Putamen (tissue), 1 donor: Measurements from ENCODE around the gene LINGO3.
A peak's percentile ranks its signal among the peaks of the same experiment; 100 is the strongest.

Experiments
- DNase-seq: peaks from one replicate; pipeline ENCODE4 v3.0.0-alpha.2; 2016; ENCODE audit warnings: low spot score

Gene LINGO3

GRCh38 chr19:2339644-2340310 lies 31.8 kb upstream of the LINGO3 start:
- no peak for DNase-seq

- DNase-seq: no peak
Measured at GRCh38 chr19:2338751-2339643, 31.0 kb upstream of the LINGO3 start.

DNA sequence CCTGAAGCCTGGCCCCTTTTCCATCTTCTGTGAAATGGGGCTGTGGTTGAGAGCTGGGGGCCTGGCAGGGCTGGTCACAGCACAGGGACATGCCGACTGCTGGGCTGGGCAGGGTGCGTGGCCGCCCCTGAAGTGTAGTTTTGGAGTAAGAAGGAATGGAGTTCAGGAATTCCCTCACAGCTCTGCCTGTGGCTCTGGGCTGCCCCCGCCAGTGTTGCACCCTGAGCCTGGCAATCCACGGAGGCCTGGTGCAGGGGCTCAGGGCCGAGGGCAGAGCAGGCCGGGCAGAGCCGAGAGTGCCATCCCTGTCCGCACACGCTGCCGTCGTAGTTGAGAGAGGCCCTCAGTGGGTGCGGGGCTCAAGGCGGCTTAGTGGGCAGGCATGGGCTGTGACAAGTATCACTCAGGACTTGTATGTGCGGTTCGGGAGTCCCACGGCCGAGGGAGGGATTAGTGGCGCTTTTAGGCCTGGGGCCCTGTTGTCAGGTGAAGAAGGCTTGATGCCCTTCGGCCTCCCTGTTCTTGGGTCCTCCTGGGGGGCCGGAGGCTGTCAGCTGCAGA lies 30.2 kb upstream of the LINGO3 start:
- DNase-seq: no peak

- DNase-seq: peak; percentile 65
Measured at GRCh38 chr19:2337329-2337707, 29.4 kb upstream of the LINGO3 start.

DNA sequence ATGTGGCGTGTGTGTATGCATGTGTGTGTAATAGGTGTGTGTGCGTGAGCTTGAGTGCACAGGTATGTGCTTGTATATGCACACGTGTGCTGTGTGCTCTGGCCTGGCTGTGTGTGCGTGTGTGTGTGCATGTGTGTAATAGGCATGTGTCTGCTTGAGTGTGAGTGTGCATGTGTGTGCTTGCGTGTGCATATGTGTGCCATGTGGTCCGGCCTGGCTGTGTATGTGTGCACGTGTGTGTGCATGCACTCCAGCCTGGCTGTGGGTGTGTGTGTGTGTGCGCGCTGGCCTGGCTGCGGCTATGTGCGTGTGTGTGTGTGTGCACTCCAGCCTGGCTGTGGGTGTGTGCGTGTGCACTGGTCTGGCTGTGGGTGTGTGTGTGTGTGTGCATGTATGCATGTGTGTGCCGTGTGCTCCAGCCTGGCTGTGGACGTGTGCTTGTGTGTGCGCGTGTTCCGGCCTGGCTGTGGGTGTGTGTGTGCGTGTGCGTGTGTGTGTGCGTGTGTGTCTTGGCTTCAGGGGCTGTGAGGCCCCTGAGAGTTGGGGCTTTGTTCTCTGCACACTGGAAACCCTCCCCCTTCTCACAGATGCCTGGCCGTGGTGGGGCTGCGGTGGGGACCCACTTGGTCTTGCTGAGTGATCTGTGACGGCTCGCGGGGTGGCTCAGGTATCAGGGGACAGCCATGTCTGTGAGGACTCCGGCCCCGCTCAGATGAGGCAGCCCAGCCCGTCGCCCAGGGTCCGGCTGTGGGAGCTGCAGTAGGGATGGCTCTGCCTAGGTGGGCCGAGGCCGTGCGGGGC lies 28.8 kb upstream of the LINGO3 start:
- no peak for DNase-seq

DNA sequence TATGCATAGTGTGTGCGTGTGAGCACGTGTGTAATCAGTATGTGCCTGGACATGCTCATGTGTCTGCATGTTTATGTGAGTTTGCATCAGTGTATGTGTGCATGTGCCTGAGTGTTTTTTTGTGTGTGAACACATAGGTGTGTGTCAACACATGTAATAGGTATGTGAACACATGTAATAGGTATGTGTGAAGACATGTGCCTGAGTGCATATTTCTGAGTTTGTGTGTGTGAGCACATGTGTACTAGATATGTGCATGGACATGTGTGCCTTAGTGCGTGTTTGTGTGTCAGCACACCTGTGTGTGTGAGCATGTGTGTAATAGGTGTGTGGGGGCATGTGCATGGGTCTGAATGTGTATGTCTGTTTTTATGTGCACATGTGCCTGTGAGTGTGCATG lies 27.9 kb upstream of the LINGO3 start:
- DNase-seq: no peak

GRCh38 chr19:2334986-2335846 lies 27.3 kb upstream of the LINGO3 start:
- DNase-seq: no peak

DNA sequence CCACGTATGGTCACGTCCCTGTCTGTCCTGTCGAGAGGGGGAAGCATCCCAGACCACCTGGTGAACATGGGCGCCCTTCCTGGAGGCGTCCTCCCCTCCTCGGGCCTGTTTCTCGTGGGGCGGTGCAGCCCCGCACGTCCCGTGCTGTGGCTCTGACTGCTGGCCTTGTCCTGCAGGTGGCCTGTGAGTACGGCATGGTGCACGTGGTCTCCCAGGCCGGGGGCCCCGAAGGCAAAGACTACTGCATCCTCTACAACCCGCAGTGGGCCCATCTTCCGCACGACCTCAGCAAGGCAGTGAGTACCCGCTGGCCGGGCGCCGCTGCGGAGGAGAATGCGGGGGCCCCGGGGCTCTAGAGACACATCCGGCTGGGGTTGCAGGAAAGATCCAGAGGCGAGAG lies 26.5 kb upstream of the LINGO3 start:
- DNase-seq: no peak

DNA sequence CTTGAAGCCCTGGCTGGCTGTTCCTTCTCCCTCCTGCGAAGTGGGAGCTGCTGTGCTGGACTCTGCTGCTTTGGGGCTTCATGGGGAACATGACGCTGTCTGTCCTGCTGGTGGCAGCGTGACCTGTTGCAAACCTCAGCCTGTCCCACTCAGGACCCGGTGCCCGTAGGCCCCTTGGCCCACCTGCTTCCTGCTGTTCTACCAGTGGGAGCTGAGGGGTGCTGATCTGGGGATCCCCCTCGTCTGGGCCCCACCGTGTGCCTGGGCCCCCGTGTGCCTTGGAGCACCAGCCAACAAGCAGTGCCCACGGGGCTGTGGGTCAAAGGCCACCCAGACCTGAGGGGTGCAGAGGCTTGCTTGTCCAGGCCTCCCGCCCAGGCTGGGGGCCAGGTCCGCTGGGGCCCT lies 25.9 kb upstream of the LINGO3 start:
- DNase-seq: no peak

DNA sequence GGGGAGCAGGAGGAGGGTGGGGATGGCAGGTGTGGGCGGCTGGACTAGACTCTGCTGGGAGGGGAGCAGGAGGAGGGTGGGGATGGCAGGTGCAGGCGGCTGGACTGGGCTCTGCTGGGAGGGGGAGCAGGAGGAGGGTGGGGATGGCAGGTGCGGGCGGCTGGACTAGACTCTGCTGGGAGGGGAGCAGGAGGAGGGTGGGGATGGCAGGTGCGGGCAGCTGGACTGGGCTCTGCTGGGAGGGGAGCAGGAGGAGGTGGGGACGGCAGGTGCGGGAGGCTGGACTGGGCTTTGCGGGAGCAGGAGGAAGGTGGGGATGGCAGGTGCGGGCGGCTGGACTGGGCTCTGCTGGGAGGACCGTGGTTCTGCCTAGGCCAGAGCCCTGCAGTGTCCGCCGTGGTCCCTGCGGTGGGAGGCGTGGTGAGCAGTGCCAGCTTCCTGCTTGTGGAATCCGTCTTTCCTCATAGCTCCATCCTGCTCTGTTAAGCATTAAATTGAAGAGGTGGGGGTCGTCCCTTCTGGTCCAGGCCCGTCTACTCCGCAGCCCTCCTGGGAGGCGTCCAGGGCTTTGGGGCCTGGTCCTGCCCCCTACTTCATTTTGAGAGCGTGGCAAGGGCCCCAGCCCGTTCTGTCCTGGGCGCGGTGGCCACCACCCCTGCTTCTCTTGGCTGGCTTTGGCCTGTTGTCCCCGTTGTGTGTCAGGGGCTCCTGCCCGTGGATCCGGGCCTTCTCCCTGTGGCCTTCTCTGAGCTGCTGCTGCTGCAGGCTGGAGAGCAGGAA lies 25.3 kb upstream of the LINGO3 start:
- no peak for DNase-seq

GRCh38 chr19:2332341-2333026 lies 24.5 kb upstream of the LINGO3 start:
- DNase-seq: no peak

- peak; percentile 67 for DNase-seq
Measured at GRCh38 chr19:2331601-2332246, 23.8 kb upstream of the LINGO3 start.

GRCh38 chr19:2330632-2331284 lies 22.8 kb upstream of the LINGO3 start:
- no peak for DNase-seq

GRCh38 chr19:2330255-2330631 lies 22.3 kb upstream of the LINGO3 start:
- no peak for DNase-seq

DNA sequence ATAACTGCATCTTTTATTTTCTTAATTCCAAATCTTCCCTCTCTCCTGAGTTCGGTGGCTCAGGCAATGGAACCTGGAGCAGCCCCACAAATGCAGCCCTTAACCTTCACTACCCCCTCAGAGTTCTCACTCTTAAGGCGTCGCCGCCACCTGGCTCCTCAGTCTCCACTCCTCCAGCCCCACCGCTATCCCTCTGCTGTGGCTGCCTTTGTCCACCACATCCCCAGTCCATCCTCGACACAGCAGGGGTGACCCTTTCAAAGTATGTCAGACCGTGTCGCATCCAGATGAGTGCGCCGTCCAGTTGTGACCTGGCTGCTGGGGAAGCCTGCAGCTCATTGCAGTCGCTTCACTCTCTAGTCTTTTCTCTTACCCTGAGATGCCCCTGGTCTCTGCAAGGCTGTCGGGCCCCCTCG lies 21.6 kb upstream of the LINGO3 start:
- no peak for DNase-seq

- no peak for DNase-seq
Measured at GRCh38 chr19:2329149-2329478, 21.2 kb upstream of the LINGO3 start.

- DNase-seq: peak; percentile 87
Measured at GRCh38 chr19:2328401-2329148, 20.6 kb upstream of the LINGO3 start, which contains the start of the genes LSM7 and SPPL2B. Gene LSM7, minus strand, starts transcription at chr19:2328586. Its CDS starts 20 bp downstream, at chr19:2328566. Gene SPPL2B, plus strand, starts transcription at chr19:2328684. Its CDS starts 26 bp downstream, at chr19:2328710.

DNA sequence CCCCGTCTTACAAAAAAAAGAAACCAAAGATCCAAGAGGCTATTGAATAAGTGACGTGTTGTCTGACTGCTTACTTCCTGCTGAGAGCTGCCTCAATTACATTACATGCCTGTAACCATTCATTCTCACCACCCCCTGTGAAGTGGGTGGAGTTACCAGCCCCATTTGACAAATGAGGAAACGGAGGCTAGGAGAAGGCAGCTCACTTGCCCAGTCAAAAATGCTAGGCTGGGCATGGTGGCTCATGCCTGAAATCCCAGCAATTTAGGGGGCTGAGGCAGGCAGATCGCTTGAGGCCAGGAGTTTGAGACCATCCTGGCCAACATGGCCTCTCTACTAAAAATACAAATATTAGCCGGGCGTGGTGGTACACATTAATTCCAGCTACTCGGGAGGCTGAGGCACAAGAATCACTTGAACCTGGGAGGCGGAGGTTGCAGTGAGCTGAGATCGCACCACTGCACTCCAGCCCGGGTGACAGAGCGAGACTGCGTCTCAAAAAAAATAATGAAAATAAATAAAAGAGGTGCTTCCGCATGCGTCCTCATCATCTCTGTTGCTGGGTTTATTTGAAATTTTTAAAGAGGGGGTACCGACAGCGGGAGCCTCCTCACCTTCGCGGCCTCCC lies 19.9 kb upstream of the LINGO3 start:
- peak; percentile 74 for DNase-seq
